ENCODE results near the gene ZNF770.

The ZNF770 gene

GRCh38 chr15:34993877-34994276 lies 5.8 kb upstream of the ZNF770 start:
- TF ChIP-seq FOXP2 (optimal IDR thresholded peaks at IDR 0.05; ENCODE audit: borderline replicate concordance, extremely low read depth, extremely low read length, insufficient read depth) (no peak), SIN3A (IDR thresholded peaks at IDR 0.05; ENCODE audit: borderline replicate concordance, insufficient read depth, low read length) (no peak), REST (IDR thresholded peaks at IDR 0.05; ENCODE audit: insufficient read depth in 1 of 2, low read depth in 2 of 2, low read length in 2 of 2) (no peak), TAF1 (IDR thresholded peaks at IDR 0.05; ENCODE audit: borderline replicate concordance, insufficient read depth, low read length) (no peak), POLR2AphosphoS5 (IDR thresholded peaks at IDR 0.05; ENCODE audit: low read depth, low read length) (no peak)

- TF ChIP-seq REST (IDR thresholded peaks at IDR 0.05; ENCODE audit: insufficient read depth in 1 of 2, low read depth in 2 of 2, low read length in 2 of 2) (no peak), TAF1 (IDR thresholded peaks at IDR 0.05; ENCODE audit: borderline replicate concordance, insufficient read depth, low read length) (no peak), FOXP2 (optimal IDR thresholded peaks at IDR 0.05; ENCODE audit: borderline replicate concordance, extremely low read depth, extremely low read length, insufficient read depth) (no peak), POLR2AphosphoS5 (IDR thresholded peaks at IDR 0.05; ENCODE audit: low read depth, low read length) (no peak), SIN3A (IDR thresholded peaks at IDR 0.05; ENCODE audit: borderline replicate concordance, insufficient read depth, low read length) (no peak)
Observed at GRCh38 chr15:34993412-34993811, 5.3 kb upstream of the ZNF770 start.

GRCh38 chr15:34987609-34988026 lies 469 bp downstream of the ZNF770 start:
- TF ChIP-seq POLR2AphosphoS5 (IDR thresholded peaks at IDR 0.05; ENCODE audit: low read depth, low read length) (no peak), TAF1 (IDR thresholded peaks at IDR 0.05; ENCODE audit: borderline replicate concordance, insufficient read depth, low read length) (no peak), FOXP2 (optimal IDR thresholded peaks at IDR 0.05; ENCODE audit: borderline replicate concordance, extremely low read depth, extremely low read length, insufficient read depth) (no peak), REST (IDR thresholded peaks at IDR 0.05; ENCODE audit: insufficient read depth in 1 of 2, low read depth in 2 of 2, low read length in 2 of 2) (no peak), SIN3A (IDR thresholded peaks at IDR 0.05; ENCODE audit: borderline replicate concordance, insufficient read depth, low read length) (no peak)

GRCh38 chr15:34986771-34987480 lies 1.2 kb downstream of the ZNF770 start:
- TF ChIP-seq TAF1 (IDR thresholded peaks at IDR 0.05; ENCODE audit: borderline replicate concordance, insufficient read depth, low read length) (no peak), POLR2AphosphoS5 (IDR thresholded peaks at IDR 0.05; ENCODE audit: low read depth, low read length) (no peak), FOXP2 (optimal IDR thresholded peaks at IDR 0.05; ENCODE audit: borderline replicate concordance, extremely low read depth, extremely low read length, insufficient read depth) (no peak), REST (IDR thresholded peaks at IDR 0.05; ENCODE audit: insufficient read depth in 1 of 2, low read depth in 2 of 2, low read length in 2 of 2) (no peak), SIN3A (IDR thresholded peaks at IDR 0.05; ENCODE audit: borderline replicate concordance, insufficient read depth, low read length) (no peak)
